GM18873 (cell line): ENCODE measurements around the gene PLCH1.
"Not testable (repeated sequence)": the region's sequence is repeated elsewhere in the genome, so short reads cannot be mapped to it uniquely, and the experiment has no call there.

Experiments used
- ATAC-seq: cut with Tn5 transposase; IDR thresholded peaks from one replicate; pipeline ENCODE4 v1.9.1; 2021; ENCODE audit warnings: mild to moderate bottlenecking, moderate library complexity, moderate number of reproducible peaks; ENCODE audit not compliant: unreplicated experiment, low FRiP score

PLCH1 gene

DNA sequence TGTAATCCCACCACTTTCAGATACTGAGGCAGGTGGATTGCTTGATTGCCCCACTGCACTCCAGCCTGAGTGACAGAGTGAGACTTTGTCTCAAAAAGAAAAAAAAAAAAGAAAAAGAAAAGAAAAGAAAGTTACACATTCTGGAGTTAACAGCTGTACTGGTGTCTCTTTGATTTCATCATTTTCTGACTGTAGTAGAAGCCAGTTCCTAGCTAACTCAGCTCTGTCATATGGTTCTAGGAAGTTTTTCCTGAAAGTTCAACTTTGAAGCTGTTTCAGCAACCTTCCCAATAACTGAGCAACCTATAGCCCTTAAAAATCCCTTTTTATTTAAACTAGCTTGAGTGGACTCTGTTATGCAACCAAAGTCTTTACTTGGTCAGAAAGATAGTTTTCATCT is 346.8 kb downstream of the PLCH1 start:
- ATAC-seq: no peak

DNA sequence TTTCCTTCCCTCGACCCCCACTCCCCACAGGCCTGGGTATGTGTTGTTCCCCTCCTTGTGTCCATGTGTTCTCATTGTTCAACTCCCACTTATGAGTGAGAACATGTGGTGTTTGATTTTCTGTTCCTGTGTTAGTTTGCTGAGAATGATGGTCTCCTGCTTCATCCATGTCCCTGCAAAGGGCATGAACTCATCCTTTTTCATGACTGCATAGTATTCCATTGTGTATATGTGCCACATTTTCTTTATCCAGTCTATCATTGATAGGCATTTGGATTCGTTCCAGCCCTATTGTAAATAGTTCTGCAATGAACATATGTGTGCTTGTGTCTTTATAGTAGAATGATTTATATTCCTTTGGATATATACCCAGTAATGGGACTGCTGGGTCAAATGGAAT is 350.0 kb downstream of the PLCH1 start:
- not testable (repeated sequence) for ATAC-seq

GRCh38 chr3:155394240-155394639 is 350.6 kb downstream of the PLCH1 start:
- ATAC-seq: no peak

DNA sequence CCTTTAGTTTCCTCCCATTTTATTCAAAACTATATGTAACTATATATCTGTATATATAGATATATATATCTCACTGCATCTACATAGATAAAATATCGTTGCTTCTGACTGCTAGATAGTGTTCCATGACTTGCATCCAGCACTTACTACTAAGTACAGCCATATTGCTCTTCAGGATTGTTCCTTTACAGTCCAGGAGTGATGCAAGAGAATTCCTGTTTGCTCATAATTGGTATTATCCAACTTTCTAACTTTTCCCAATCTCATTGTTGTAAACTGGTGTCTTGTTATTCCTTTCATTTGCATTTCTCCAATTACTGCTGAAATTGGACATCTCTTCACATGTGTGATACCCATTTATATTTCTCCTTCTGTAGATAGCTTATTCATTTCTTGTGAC is 351.6 kb downstream of the PLCH1 start:
- no peak for ATAC-seq

DNA sequence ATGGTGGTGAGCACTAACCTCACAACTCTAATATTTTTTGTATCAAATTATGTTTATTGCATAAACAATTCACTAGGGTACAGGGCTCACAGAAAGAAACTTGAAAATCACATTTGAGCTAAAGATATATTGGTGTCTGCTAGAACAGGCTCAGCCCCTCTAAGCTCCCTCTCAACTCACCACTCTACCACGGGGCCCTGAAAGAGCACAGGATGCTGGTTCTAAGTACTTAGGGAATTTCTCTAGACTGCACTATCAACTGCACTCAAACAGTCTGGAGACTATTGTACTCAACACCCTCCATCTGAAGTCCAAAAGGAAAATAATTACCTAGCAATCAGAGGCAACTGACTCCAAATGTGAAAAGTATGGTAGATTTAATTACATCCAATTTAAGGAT is 352.7 kb downstream of the PLCH1 start:
- ATAC-seq: no peak

- no peak for ATAC-seq
These were observed 353.3 kb downstream of the PLCH1 start for GRCh38 chr3:155391551-155391958.

- no peak for ATAC-seq
These were observed 353.8 kb downstream of the PLCH1 start for GRCh38 chr3:155391104-155391503.

DNA sequence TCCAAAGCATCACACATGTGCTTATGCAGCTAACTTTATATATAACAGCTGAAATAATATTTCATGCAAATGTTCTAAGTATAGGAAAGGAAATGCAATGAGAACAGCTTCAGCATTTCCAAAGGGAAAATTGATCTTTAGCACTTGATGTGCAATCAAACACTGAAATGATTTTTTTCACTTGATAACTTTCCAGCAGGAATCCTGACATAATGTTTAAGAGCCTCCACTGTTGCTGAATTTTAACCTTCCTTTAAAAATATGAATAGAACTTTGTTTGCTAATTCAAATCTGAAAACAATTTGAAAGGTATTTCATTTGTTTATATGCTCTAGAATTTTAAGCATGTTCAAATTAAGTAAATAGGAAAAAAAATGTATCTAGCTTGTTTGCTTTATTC is 354.5 kb downstream of the PLCH1 start:
- no peak for ATAC-seq

GRCh38 chr3:155388417-155388816 is 356.5 kb downstream of the PLCH1 start:
- ATAC-seq: no peak

DNA sequence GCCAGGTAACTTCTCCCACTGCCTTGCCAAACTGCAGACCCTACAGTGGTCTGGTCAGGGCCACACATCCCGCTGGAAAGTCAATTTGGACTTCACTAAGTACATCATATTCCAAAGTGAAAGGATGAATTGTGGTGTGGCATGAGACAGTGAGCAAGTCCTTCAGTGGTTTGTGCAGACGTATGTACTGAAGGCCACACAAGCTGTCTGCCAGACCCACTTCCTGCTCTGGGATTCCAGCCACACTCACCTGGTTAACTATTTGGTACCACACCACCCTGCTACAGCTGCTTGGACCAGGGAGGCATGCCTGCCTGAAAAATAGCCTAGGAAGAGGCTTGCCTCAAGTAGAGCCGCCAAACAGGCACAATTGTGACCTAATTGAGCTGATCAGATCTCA is 357.3 kb downstream of the PLCH1 start:
- ATAC-seq: no peak

GRCh38 chr3:155386919-155387318 is 358.0 kb downstream of the PLCH1 start:
- ATAC-seq: no peak

GRCh38 chr3:155385896-155386625 is 358.8 kb downstream of the PLCH1 start:
- ATAC-seq: no peak

GRCh38 chr3:155382396-155383042 is 362.4 kb downstream of the PLCH1 start:
- ATAC-seq: no peak

DNA sequence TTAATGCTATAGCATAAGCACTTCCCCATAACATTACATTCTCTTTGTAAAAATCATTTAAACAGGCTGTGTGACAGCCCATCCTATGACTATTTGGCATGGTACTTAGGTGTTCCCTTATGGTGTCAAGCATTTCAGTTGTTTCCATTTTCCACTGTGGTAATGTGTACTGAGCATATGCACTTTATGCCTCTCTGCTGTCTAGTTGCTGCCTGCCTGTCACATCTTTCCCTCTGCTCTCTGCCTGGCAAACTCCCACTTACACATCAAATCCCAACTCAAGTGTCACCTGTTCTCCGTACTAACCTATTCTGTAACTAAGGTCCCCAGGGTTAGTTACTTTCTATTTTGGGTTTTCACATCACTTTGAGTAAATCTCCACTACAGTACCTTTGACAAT is 367.0 kb downstream of the PLCH1 start:
- no peak for ATAC-seq

- no peak for ATAC-seq
These were observed 367.8 kb downstream of the PLCH1 start for GRCh38 chr3:155377071-155377470.

GRCh38 chr3:155372281-155372680 is 372.6 kb downstream of the PLCH1 start:
- ATAC-seq: no peak

DNA sequence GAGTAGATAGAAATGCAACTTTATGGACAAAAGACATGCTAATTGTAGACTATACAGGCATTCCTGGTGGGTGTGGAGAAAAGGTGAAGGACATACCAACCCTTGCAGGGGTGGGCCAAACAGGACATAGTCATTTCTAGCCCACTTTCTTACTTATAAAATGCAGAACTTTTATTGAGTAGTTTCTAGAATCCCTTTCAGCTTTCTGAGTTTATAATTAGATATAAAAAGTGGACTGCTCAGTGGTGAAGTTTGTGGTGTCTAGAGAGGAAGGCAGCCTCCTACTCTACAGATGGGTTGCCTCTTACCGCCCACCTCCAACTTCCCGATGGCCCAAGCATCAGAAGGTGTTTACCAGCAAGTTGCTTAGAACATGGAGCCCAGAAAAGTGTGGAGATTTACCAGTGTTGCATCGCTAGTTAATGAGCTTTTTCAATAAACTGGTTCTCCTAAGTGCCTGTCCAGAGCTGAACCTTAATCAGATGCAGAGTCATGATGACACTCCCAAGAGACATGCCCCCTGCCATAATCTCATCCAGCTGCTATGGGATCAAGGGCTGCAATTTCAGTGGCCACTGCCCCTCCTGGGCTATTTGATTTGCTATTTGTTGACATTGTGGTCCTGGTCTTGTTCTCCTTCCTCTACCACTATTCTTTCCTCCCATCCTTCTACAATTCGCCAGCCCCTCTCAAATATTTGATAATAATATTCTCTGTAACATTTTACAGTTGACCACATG is 373.9 kb downstream of the PLCH1 start:
- no peak for ATAC-seq

DNA sequence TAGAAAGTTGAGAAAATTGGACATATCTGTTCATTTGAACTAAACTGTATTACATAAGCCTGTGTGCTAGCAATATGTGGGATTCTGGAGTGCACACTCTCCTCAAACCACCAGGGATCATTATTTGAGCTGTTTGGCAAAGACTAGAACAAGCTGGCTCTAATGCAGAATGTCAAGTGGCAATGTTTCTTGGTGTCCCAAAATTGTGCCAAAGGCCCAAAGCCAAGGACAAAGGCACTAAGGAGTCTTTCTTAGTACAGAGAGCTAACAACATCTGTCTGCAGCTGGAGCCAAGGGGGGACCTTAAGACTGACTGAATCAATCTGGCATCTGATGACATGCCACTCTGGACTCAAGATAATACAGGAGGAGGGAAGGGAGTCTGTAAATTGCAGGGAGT is 374.7 kb downstream of the PLCH1 start:
- no peak for ATAC-seq

DNA sequence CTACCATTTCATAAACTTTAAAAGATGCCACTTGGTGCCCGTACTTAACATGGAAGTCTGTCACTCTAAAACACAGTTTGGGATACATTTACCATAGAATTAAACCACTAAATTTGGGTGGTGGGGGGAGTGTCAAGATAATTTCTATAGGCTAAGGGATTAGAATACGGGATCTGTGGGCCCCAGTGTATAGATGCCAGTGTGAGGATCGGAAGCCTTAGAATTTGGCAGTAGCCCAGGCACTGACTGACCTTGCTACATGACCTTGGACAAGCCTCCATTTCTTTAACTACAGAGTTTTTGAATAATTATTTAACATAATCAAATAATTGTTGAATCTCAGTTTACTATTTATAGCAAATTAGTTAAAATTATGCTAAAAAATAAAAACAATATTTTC is 375.1 kb downstream of the PLCH1 start:
- ATAC-seq: no peak

- no peak for ATAC-seq
These were observed 375.6 kb downstream of the PLCH1 start for GRCh38 chr3:155369244-155369643.

DNA sequence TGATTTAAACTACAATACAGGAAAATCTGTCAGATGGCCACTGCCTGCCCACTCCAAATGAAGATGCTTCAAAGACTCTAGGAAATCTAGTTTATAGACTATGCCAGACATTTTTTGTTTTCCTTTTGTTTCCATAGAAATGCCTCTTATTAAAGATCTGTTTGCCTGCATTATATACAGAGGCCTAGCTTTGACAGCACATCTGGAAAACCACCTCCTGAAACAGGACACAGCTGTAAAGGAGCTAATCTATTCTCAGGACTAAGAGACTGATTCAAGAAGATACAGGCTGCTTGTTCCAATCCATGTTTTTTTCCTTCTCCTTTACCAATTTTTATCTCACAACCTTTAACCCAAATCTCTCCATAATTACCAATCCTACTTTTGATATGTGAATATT is 376.1 kb downstream of the PLCH1 start:
- no peak for ATAC-seq

GRCh38 chr3:155367506-155367905 is 377.4 kb downstream of the PLCH1 start:
- ATAC-seq: no peak
